Measurements from ENCODE around the gene PRXL2B.

PRXL2B gene

GRCh38 chr1:2638466-2639115 lies 52.0 kb downstream of the PRXL2B start:
- ATAC-seq: no peak

DNA sequence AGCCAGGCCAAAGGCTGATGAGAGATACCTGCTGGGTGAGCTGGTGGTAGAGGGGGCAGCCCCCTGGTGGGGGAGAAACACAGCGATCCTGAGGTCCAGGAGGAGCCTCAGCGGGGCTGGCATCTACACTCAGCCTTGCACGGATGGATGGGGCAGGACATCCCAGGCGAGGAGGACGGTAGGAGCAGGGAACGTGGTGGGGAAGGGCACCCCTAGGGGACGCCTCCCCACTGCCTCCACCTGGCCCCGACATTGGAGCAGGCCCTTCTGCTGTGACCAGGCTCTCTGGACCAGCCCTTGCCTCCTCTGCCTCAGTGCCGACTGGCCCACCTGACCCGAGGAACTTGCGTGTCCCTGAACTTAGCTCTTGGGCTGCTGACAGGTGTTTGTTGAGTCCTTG lies 52.6 kb downstream of the PRXL2B start:
- no peak for ATAC-seq

DNA sequence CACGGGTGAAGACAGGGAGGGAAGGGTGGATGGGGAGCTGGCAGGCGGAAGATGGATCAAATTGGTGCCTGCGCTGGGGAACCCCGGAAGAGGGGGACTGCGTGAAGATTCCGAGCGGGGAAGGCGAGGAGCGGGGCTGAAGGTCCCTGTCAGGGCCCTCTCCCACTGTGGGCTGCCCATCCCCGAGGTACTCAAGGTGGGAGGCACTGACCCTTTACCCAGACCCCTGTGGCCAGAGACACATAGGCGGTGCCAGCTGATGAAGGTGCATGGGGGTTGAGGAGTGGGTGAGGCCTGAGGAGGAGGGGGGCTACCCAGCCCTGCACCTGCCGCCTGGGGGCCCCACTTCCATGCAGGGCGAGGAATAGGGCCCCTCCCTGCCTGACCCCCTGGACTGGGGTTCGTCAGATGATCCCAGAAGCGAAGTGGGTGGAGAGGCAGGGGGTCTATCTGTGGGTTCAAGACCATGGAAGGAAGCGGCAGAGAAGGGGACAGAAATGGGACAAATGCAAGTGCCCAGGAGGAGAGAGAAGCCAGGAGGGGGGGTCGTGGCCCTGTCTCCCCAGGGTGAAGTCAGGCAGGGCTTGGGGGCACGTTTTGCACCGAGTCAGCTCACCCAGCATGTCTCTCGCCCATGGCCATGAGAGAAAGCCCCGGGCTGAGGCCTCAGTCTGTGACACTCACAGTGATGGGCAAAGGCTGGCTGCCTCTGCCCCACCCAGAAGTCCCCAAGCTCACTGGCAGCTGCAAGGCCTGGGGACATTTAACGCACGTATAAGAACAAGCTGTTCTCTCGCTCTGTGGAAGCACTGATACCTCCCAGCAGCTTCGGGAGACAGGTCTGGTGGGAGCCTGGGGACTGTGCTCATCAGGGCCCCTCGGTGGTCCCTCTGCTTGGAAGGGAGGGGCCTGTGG lies 53.3 kb downstream of the PRXL2B start:
- ATAC-seq: no peak

DNA sequence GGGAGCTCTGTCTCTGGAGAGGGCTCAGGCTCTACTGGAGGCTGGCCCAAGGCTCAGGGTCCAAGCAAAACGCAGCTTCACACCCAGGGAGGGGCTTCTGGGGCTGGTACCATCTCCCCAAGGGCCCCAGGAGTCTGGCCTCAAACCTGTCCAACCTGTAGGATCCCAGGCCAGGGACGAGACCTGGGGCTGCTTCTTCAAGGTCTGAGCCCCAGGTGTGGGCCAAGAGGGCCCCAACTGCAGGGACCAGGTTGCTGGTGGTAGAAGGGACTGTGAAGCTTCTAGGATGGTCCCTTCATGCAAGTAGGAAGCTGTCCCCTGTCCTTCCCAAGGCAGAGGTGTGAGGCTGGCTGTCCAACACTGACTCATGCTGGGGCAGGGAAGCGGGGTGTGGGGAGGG lies 54.0 kb downstream of the PRXL2B start:
- ATAC-seq: no peak
